Measurements from ENCODE around the gene CAMK4. TPM values are rescaled to one million over a fixed set of nuclear protein-coding genes. Genes with fewer than 3 reads are reported as not detected.

CAMK4 gene
- total and polyA plus RNA-seq, 2 of the 8 experiments (the other 6 are each of a cell fraction or from before 2014, with no cell fraction given): 1.8 to 8.3 TPM

DNA sequence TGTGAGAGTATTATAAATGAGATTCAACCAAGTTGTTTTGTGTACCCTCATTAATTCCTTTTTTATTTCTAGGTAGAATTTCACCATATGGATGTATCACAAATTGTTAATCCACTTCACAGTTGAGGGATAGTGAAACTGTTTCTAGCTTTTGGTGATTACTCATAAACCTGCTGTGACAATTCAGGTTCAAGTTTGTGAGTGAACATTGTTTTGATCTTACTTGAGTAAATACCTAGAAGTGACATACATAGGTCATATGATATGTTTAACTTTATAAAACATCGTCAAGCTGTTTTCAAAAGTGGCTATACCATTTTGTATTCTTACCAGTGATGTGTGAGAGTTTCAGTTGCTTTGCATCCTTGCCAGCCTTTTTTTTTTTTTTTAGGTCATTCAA lies 112.9 kb downstream of the CAMK4 start:
- Histone ChIP-seq H3K4me3 (ENCODE audit: extremely low read depth in 1 of 4, insufficient read depth in 2 of 4, low read depth in 3 of 4, low read length in 4 of 4) (no peak overlapping the region), H2BK20ac (ENCODE audit: low read length) (no peak overlapping the region), H3K56ac (replicated peaks; ENCODE audit: insufficient read length, low read depth, low read length) (no peak overlapping the region), H3K4me2 (ENCODE audit: insufficient read depth in 1 of 2, low read depth in 2 of 2, low read length in 2 of 2) (no peak overlapping the region), H4K20me1 (replicated peaks in 1 of 2; ENCODE audit: control insufficient read depth in 1 of 2, insufficient read depth in 2 of 2, low read length in 2 of 2) (no peaks in the 10 kb centered on the region), H3K9ac (replicated peaks in 1 of 4; ENCODE audit: extremely low read depth in 1 of 4, low read depth in 3 of 4, low read length in 3 of 4) (no peak overlapping the region), H2BK5ac (ENCODE audit: low read depth, low read length) (no peak overlapping the region), H2BK12ac (ENCODE audit: low read depth, low read length) (no peak overlapping the region), H2AFZ (ENCODE audit: low read length) (no peak overlapping the region), H3K23me2 (ENCODE audit: low read depth, low read length) (no peaks in the 10 kb centered on the region), H2BK120ac (replicated peaks; ENCODE audit: low read depth, low read length) (no peak overlapping the region), H3K14ac (ENCODE audit: insufficient read length) (no peak overlapping the region), H4K91ac (replicated peaks; ENCODE audit: insufficient read length, low read length) (no peak overlapping the region), H4K5ac (ENCODE audit: insufficient read length, low read depth, low read length) (no peak overlapping the region), H3K4me1 (replicated peaks in 1 of 4; ENCODE audit: control insufficient read depth in 3 of 4, insufficient read depth in 4 of 4, low read length in 3 of 4) (no peaks in the 10 kb centered on the region), H3K27ac (ENCODE audit: low read depth, low read length) (no peak overlapping the region), H3K18ac (ENCODE audit: extremely low read depth, low read length) (no peak overlapping the region), H2AK5ac (ENCODE audit: low read depth, low read length) (no peak overlapping the region), H3K36me3 (ENCODE audit: control insufficient read depth in 2 of 4, insufficient read depth in 4 of 4, low read length in 3 of 4) (no peaks in the 10 kb centered on the region), H3K23ac (ENCODE audit: insufficient read length) (no peak overlapping the region), H3K79me1 (ENCODE audit: low read depth, low read length) (no peaks in the 10 kb centered on the region), H4K8ac (ENCODE audit: extremely low read depth, insufficient read depth, low read length) (no peak overlapping the region), H2BK15ac (ENCODE audit: low read length) (no peak overlapping the region), H3K9me3 (ENCODE audit: insufficient read depth in 2 of 2, low read depth in 1 of 2, low read length in 1 of 2) (no peaks in the 10 kb centered on the region), H3K79me2 (ENCODE audit: control insufficient read depth in 1 of 2, insufficient read depth in 2 of 2, low read length in 2 of 2) (no peaks in the 10 kb centered on the region), H3K27me3 (replicated peaks in 1 of 4; ENCODE audit: control insufficient read depth in 3 of 4, extremely low read depth in 1 of 4, insufficient read depth in 3 of 4, low read length in 3 of 4) (no peaks in the 10 kb centered on the region), H3K4ac (replicated peaks; ENCODE audit: insufficient read length, low read depth, low read length) (no peak overlapping the region)
- ChIA-PET POLR2A (ENCODE audit: partially characterized antibody) (no interaction called here), CTCF (ENCODE audit: partially characterized antibody) (no interaction called here)
- DNase-seq (ENCODE audit: low read depth in 1 of 2, low spot score in 2 of 2) (no peak), FAIRE-seq (no peak)
- 95% methylated on average over 1 of the region's 1 CpG; no CpG with 5 or more reads in 1 of the 2 experiments for WGBS, 2 experiments (ENCODE audit: extremely low coverage in 1 of 2, insufficient coverage in 1 of 2, insufficient read length in 1 of 2, insufficient replicate concordance in 2 of 2, low coverage in 1 of 2, low lambda C conversion rate in 2 of 2, missing lambda C conversion rate in 1 of 2)
- TF ChIP-seq PHF8 (conservative IDR thresholded peaks at IDR 0.05; ENCODE audit: low read depth, low read length) (no peak), CREB1 (IDR thresholded peaks at IDR 0.05) (no peak), CTBP2 (IDR thresholded peaks at IDR 0.05; ENCODE audit: borderline replicate concordance, insufficient read depth, insufficient read length, low read length) (no peak), EZH2 (IDR thresholded peaks at IDR 0.05; ENCODE audit: low read depth, low read length, severe bottlenecking) (no peak), SP2 (IDR thresholded peaks at IDR 0.05; ENCODE audit: low read length) (no peak), TBP (IDR thresholded peaks at IDR 0.05; ENCODE audit: low read depth, low read length) (no peak), RAD21 (IDR thresholded peaks at IDR 0.05 in 1 of 2, conservative IDR thresholded peaks at IDR 0.05 in 1 of 2; ENCODE audit: low read depth in 2 of 2, low read length in 2 of 2) (no peak), FOSL1 (IDR thresholded peaks at IDR 0.05; ENCODE audit: insufficient read depth, low read depth, low read length) (no peak), HDAC6 (IDR thresholded peaks at IDR 0.05; ENCODE audit: low read depth, low read length) (no peak), EP300 (IDR thresholded peaks at IDR 0.05; ENCODE audit: borderline replicate concordance in 1 of 2, low read depth in 2 of 2, low read length in 2 of 2) (no peak), JUND (IDR thresholded peaks at IDR 0.05; ENCODE audit: low read length) (no peak), BCL11A (IDR thresholded peaks at IDR 0.05; ENCODE audit: low read depth in 2 of 2, low read length in 2 of 2) (no peak)
- TF ChIP-seq, protein P1, sequence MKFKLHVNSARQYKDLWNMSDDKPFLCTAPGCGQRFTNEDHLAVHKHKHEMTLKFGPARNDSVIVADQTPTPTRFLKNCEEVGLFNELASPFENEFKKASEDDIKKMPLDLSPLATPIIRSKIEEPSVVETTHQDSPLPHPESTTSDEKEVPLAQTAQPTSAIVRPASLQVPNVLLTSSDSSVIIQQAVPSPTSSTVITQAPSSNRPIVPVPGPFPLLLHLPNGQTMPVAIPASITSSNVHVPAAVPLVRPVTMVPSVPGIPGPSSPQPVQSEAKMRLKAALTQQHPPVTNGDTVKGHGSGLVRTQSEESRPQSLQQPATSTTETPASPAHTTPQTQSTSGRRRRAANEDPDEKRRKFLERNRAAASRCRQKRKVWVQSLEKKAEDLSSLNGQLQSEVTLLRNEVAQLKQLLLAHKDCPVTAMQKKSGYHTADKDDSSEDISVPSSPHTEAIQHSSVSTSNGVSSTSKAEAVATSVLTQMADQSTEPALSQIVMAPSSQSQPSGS (IDR thresholded peaks at IDR 0.05; ENCODE audit: low read length): no peak

All from H1 (cell line).